ENCODE results near the gene CCDC146.

CCDC146 gene

GRCh38 chr7:77284005-77284404, 161.6 kb downstream of the CCDC146 start:
- DNase-seq (ENCODE audit: low read depth) = no peak

DNA sequence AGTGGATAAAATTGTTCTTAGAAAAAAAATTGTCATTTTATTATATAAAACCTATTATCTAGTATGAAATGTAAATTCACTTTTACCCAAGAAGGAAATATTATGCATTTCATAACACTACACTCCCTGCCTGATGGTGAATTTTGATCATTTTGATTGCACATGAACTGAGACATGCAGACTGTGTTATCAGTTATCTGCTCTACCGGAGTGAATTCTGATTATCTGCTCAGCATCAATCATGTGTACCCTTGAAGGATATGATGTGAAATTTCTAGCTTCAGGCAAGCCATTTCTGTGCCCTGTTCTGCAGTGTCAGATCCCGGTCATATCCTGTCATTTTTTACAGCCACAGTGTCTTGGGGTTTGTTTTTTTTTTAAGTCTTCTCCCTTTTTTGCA, 162.2 kb downstream of the CCDC146 start:
- no peak for DNase-seq (ENCODE audit: low read depth)

GRCh38 chr7:77288676-77289320, 166.4 kb downstream of the CCDC146 start:
- no peak for DNase-seq (ENCODE audit: low read depth)

DNA sequence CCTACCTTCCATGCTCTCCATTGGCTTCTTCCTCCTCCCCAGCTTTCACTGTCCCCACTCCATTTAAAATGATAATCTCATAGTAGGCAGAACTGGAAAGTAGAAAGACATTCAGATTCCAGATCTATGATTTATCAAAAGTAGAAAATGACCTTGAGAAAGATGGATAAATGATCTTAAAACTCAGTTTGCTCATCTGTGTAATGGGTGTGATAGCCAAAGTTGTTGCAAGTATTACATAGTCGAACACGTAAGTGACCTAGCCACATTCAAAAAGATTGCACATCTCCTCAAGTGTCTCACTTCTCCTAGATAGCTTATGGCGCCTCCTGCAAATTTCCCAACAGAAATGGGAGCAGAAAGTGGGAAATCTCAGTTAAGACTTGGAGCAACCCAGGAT, 167.0 kb downstream of the CCDC146 start:
- no peak for DNase-seq (ENCODE audit: low read depth)

GRCh38 chr7:77290425-77290824, 168.0 kb downstream of the CCDC146 start:
- no peak for DNase-seq (ENCODE audit: low read depth)

DNA sequence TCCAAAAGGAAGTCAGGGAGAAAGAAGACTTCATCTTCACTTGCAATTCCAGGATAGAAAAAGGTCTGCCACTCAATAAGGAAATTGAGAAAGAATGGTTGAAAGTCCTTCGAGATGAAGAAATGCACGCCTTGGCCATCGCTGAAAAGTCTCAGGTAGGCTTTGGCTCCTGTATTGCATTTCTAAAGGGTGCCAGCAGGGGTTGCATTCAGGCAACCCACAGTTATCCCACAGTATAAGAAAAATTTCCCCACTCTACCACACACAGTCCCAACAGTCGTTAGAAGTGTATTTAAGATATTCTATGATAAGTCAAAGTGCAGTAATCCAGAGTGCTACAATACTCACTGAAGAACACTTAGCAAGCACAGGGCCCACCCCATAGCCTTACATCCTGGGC, 170.6 kb downstream of the CCDC146 start:
- no peak for DNase-seq (ENCODE audit: low read depth)

DNA sequence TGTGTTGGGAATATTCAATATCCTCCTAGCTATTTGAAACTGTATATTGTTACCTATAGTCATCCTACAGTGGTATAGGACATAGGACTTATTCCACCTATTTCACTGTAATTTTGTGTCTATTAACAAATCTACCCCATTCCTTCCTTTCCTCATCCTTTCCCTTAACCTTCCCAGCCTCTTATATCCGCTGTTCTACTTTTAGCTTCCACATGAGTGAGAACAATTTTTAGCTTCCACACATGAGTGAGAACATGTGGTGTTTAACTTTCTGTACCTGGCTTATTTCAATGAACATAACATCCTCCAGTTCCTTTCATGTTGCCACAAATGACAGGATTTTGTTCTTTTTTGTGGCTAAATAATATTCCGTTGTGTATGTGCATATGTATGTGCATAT, 173.1 kb downstream of the CCDC146 start:
- DNase-seq (ENCODE audit: low read depth) = no peak

GRCh38 chr7:77306231-77307067, 184.0 kb downstream of the CCDC146 start:
- DNase-seq (ENCODE audit: low read depth) = no peak

DNA sequence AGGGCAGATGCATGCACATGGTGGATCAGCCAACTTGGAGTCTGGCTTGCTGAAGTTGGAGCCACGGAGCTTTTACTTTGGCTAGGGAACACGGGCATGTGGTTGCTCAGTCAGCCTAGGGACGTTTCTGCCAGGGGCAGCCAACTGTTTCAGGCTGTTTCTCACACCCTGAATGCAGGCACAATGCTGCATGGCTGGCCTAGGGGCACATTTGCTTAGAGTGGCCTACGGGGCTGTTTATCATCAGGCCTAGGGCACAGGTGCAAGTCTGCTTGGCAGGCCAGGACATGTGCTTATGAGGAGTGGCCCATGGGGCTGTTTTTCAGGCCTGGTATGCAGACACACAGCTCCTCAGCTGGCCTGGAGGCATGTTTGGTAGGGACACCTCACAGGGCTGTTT, 186.4 kb downstream of the CCDC146 start:
- no peak for DNase-seq (ENCODE audit: low read depth)

DNA sequence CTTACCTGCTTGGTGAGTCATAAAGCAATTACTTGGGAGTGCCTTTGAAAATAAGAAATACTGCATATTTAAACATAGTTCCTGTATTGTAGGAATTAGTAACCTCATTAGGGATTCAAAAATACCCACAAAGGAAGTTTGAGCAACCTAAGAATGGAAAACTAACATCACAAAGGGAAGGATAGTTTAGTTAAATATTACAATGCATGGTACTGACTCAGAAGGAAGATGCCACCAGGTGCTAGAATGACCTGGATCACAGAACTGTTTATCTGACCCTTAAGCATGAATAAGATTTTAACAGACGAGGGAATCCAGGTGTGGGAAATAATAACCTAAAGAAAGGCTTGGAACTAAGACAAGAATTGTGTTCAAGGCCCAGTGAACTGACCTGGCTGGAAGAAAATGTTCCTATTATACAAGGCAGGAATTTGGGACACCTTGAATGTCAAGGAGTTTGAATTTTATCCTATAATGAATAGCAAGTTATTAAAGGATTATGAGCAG, 187.4 kb downstream of the CCDC146 start:
- no peak for DNase-seq (ENCODE audit: low read depth)

DNA sequence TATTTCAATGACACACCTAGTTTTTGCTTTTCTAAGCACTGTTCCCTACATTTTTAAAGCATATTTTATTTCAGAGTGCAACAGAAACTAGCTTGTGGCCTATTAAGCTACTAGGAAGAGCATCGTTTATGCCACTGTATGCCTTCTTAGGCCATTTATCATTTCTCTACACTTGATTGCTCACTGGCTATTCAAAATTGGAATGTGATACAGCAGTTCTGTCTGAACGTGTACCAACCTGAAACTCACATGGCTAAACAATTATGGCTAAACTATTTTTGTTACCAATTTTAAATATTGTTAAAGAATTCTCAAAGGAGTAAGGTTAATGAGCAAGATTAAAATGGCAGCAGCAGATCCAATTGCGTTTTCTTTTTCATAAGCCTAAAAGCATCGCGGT, 188.6 kb downstream of the CCDC146 start:
- DNase-seq (ENCODE audit: low read depth) = no peak

GRCh38 chr7:77313085-77313484, 190.7 kb downstream of the CCDC146 start:
- no peak for DNase-seq (ENCODE audit: low read depth)

DNA sequence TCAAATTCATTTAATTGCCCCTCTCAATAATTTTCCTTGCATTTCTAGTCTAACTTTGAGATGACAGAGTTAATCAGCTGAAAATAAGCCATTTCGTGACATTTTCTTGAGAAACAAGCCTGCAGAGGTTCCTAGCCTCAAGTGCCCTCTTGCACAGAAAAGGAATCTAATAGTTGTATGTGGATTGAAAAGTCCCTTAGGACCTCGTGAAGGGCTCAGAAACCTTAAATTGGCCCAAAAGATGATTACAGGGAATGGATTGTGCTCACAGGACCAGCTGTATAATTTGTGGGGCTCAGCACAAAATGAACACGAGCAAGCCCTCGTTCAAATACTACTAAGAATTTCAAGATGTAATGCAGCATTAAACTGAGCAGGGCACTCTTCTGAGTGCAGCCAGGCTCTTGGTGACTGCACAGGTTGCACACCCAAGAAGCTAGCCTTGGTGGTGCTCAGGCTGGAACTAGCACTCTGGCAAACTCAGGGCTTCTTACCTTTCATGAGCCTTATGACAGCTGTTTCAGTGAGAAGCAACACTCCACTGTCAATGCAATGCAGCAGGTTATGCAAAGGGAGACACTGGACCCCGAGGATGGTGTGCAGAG, 191.6 kb downstream of the CCDC146 start:
- no peak for DNase-seq (ENCODE audit: low read depth)

- no peak for DNase-seq (ENCODE audit: low read depth)
Measured at GRCh38 chr7:77315182-77315591, 192.8 kb downstream of the CCDC146 start.

GRCh38 chr7:77316219-77316978, 194.0 kb downstream of the CCDC146 start:
- DNase-seq (ENCODE audit: low read depth) = no peak

DNA sequence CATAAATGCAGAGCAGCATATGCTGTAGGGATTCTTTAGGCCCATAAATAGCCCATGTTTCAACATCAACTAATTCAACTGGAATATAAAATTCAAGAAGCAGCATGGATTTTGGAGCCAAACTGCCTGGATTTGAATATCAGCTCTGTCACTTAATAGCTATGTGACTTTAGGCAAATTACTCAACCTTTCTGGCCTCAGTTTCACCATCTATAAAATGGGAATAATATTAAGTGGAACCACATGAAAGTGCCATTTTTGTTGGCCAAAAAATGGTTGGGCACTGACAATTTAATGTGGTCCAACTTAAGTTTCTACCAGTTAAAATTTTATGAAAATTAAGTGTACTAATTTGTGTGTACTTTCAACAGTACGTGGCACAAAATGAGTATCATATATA, 195.6 kb downstream of the CCDC146 start:
- DNase-seq (ENCODE audit: low read depth) = no peak

DNA sequence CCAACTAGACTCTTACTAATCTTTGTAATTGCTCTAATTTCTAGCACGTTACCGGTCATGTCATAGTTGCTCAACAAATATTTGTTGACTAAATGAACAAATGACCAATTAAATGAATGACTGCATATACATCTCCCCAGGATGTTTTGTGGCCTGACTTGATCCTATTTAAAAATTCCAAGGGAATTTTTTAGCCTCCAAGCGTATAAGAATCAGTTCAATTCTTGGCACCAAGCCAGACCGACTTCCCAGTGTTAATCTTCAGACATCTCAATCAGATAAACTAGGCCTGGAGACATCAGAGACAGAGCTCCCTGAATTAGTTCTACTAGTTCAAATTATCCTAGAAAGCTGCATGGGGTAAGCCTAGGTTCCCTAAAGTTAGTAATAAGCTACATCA, 197.7 kb downstream of the CCDC146 start:
- DNase-seq (ENCODE audit: low read depth) = no peak

DNA sequence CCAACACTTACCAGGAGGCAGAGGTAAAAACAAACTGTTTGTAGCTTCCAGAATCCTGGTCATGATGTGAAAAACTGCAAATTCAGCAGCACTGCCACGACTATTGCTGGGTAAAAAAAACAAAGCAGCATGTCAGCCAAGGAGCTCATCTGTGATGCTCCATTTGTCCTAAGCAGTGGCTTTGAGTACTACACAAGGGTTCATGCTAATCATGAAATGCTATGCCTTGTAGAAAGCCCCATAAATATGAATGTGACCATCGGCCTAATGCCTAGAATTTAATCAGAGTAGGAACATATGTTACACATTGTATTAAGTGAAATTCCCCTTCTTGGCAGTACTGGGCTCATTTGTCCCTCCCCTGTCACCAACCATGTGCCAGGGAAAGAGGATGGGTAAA, 198.3 kb downstream of the CCDC146 start:
- no peak for DNase-seq (ENCODE audit: low read depth)

DNA sequence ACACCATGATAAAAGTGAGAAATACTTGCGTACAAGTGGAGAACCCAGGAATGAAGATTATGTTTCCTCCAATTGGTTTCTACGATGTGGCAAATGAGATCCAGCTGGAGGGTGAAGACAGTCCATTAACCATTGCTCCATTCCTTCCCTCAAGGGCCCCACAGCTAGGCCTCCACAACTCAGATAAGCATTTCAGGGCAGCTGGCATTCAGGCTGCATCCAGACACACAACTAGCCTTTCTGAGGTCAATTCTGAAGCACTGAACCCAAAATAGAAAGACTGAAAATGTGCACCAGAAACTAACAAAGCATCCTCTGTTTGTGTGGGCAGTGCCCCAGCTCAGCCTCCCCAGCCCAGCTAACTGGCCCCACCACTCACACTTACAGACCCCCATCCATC, 198.9 kb downstream of the CCDC146 start:
- DNase-seq (ENCODE audit: low read depth) = no peak

DNA sequence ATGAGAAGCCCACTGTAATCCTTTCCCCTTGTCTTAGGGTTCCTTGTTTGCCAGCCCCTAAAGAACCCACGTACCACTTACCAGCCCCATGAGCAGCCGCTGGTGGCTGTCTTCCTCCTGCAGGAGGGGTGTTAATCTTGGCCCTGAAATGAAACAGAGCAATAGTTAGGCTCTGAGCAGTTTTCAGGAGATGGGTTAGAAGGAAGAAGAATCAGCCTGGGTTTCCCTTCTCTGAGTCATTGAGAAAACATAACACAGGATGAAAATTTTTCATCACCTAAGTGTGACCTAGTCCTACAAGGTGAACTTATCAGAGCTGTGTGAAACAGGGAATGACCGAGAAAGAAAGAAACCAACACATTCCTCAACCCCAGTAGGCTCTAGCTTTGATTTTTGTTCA, 203.7 kb downstream of the CCDC146 start:
- no peak for DNase-seq (ENCODE audit: low read depth)

DNA sequence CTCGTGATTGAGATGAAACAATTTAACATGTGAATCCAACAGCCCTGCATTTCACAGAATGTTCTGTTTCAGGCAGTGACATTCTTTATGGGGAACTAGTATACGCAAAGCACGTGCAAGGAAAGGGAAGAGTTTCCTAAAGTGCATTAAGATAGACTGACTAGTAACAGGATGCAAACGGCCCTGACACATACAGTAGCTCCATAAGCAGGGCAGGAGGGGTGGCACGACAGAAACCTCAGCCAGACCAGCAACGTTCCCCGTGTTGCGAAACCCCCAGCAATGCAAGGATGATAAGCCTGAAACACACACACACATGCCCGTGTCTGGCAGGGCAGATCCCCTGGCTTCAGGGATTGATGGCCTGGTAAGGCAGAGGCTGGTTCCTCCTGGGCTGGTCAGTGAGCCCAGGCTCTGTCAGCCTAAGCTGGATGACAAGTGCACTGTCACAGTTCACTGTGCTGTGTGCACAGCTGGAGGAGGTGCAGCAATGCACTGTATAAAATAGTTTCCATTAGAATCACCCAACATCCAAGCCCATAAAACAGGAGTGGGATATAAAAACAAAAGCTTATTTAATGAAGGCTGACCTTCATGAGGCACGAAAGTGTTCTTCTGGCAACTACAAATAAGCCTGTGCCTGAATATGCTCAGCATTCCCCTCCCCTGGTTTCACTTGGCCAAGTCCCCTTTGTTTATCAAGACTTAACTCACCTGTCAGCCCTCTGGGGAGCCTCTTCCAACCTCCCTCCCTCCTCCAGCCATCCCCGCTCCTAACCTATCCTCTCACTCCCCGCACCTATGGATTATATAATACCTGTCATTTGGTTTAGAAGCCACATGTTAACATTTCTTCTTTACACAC, 204.9 kb downstream of the CCDC146 start:
- DNase-seq (ENCODE audit: low read depth) = peak; percentile 34

All from HS-5 (cell line).